Loucy (cell line): Measurements from ENCODE around the gene MED17.

Source experiments
- CTCF ChIP-seq: fragments of 200-600 bp; sonication (generic); conservative IDR thresholded peaks from 2 replicates; pipeline ENCODE4 v1.5.1; 2014; ENCODE audit warnings: mild to moderate bottlenecking, antibody characterized with exemption, low read length
- EZH2phosphoT487 ChIP-seq: fragments of 200-600 bp; IDR thresholded peaks from 2 replicates; pipeline ENCODE4 v1.6.1; 2018; ENCODE audit warnings: antibody characterized with exemption, mild to moderate bottlenecking, moderate library complexity, borderline replicate concordance

DNA sequence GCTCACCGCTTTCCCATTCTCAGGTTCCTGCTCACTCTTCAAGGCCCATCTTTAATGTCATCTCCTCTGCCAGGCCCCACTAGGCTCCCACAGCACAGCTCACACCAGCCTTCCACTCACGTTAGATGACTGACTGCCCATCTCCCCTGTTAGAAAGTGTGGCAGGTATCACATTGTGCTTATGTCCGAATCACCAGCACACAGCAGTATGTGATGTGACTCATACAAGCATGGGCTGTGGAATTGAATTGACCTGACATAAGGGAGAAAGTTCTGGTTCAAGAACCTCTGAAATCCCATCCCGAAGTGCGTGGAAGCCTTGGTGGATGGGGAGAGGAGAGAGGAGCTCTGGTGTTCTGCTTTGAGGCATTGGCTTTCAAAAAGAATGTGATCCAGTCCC, 59.8 kb downstream of the MED17 start:
- TF ChIP-seq CTCF (no peak), EZH2phosphoT487 (no peak)
